Lung (tissue), 12 donors: ENCODE measurements around the gene RASA3. TPM values are rescaled to one million over a fixed set of nuclear protein-coding genes. Genes with fewer than 3 reads are reported as not detected.

Experiments used
- ATAC-seq: fragments of 200-7000 bp; cut with Tn5 transposase; one replicate; pipeline ENCODE4 v1.9.1; 2020; ENCODE audit warnings: moderate number of reproducible peaks; ENCODE audit not compliant: insufficient read depth, low FRiP score
- DNase-seq, 3 donors: peaks; one replicate each; pipeline ENCODE4 v3.0.0-alpha.2; 2013 to 2017
- H3K27ac ChIP-seq, 2 donors: one replicate each; pipeline ENCODE4 v1.5.1; 2013; ENCODE audit warnings: mild to moderate bottlenecking in 2 of 2, moderate library complexity in 2 of 2, control low read depth in 1 of 2, inconsistent platforms in 1 of 2, low read depth in 1 of 2, low read length in 1 of 2
- H3K27me3 ChIP-seq, 3 donors: one replicate each; pipeline ENCODE4 v1.5.1; 2013; ENCODE audit warnings: low read length in 2 of 3; ENCODE audit not compliant: control insufficient read depth in 3 of 3, insufficient read depth in 3 of 3
- H3K36me3 ChIP-seq, 4 donors: one replicate each; pipeline ENCODE4 v1.5.1; 2013; ENCODE audit warnings: low read length in 4 of 4, mild to moderate bottlenecking in 1 of 4, moderate library complexity in 1 of 4; ENCODE audit not compliant: control insufficient read depth in 4 of 4, insufficient read depth in 4 of 4
- H3K4me1 ChIP-seq, 5 donors: one replicate each; pipeline ENCODE4 v1.5.1; 2013; ENCODE audit warnings: low read length in 5 of 5, mild to moderate bottlenecking in 2 of 5, moderate library complexity in 1 of 5; ENCODE audit not compliant: control insufficient read depth in 5 of 5, insufficient read depth in 5 of 5
- H3K4me3 ChIP-seq: one replicate; pipeline ENCODE4 v1.5.1; 2013; ENCODE audit warnings: mild to moderate bottlenecking, control low read depth, moderate library complexity
- H3K9ac ChIP-seq, 2 donors: one replicate each; pipeline ENCODE4 v1.5.1; 2013; ENCODE audit warnings: low read length in 2 of 2, control low read depth in 1 of 2; ENCODE audit not compliant: insufficient read depth in 1 of 2
- H3K9me3 ChIP-seq, 4 donors: one replicate each; pipeline ENCODE4 v1.5.1; 2013; ENCODE audit warnings: low read length in 3 of 4, mild to moderate bottlenecking in 1 of 4, moderate library complexity in 1 of 4; ENCODE audit not compliant: control insufficient read depth in 4 of 4, insufficient read depth in 3 of 4
- CTCF ChIP-seq: IDR thresholded peaks from 2 replicates; pipeline ENCODE4 v1.5.1; 2012; ENCODE audit warnings: mild to moderate bottlenecking; ENCODE audit errors: control extremely low read depth, extremely low read depth
- WGBS, 2 donors: extraction: QIAGEN DNeasy Blood & Tissue Kit; methylation state at CpG; one replicate each; pipeline ENCODE4 v1.1.7; 2013; 5-methylcytosine and 5-hydroxymethylcytosine counted together
- polyA plus RNA-seq, 2 donors: library from polyadenylated mRNA; stranded (reverse); fragments of 200-250 nt; gene quantifications; one replicate each; pipeline ENCODE4 v1.2.1, GENCODE V29; 2013
- total RNA-seq, 2 donors: library from RNA; depleted of rRNA in 1 of 2; stranded (reverse); fragments of >200 nt in 1 of 2; gene quantifications; one replicate each; pipeline ENCODE4 v1.2.1, GENCODE V29; 2014 to 2021
- donor health status: control.
- donor health status: control.
- donor health status: Bipolar disorder and iron deficiency.
- donor health status: healthy.
- donor health status: DM: yes; HTN: yes; CAD: no.

Gene RASA3
- total and polyA plus RNA-seq, 4 donors, result 7.4 to 22.8 (median 16.2) TPM

DNA sequence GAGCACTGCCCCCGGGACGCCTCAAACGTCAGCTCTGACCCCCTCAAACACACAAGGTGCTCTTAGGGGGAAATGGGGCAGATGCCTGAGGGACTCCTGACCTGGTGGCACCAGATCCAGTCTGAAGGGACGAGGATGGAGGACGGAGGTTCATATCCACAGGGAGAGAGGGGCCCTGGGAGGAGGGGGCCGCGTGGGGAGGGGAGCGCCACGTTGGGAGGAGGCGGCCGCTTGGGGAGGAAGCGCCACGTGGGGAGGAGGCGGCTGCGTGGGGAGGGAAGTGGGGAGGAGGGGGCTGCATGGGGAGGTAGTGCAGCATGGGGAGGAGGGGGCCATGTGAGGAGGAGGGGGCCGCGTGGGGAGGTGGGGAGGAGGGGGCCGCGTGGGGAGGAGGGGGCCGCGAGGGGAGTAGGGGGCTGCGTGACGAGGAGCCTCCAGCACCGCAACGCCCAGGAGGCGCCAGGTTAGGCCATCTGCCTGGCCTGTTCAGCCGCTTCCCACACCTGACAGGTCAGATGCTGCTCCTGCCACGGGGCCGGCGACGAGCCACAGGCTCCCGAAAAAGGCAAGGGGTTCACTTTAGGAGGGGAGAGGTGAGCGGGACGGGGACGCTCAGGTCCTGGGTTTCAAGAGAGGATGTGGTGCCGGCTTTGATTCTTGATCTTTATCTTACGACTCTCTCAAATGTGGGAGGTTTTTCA is 121.9 kb downstream of the RASA3 start:
- no peak for ATAC-seq
- H3K4me1 ChIP-seq, result no peaks in the 10 kb centered on the region
- no peaks in the 10 kb centered on the region for H3K27me3 ChIP-seq
- H3K36me3 ChIP-seq, result peaks cover 2 to 40% (median 11%) of the 10 kb centered on the region in 4 donors
- no peak for TF ChIP-seq CTCF
- DNase-seq, result no peak
- no peak overlapping the region for H3K4me3 ChIP-seq
- no peak overlapping the region for H3K9ac ChIP-seq
- H3K27ac ChIP-seq, result no peak overlapping the region
- WGBS, 2 donors, result 88 to 97% methylated on average over 33 to 37 of the region's 37 CpGs
- peaks cover 0 to 2% (median 0%) of the 10 kb centered on the region in 4 donors for H3K9me3 ChIP-seq

DNA sequence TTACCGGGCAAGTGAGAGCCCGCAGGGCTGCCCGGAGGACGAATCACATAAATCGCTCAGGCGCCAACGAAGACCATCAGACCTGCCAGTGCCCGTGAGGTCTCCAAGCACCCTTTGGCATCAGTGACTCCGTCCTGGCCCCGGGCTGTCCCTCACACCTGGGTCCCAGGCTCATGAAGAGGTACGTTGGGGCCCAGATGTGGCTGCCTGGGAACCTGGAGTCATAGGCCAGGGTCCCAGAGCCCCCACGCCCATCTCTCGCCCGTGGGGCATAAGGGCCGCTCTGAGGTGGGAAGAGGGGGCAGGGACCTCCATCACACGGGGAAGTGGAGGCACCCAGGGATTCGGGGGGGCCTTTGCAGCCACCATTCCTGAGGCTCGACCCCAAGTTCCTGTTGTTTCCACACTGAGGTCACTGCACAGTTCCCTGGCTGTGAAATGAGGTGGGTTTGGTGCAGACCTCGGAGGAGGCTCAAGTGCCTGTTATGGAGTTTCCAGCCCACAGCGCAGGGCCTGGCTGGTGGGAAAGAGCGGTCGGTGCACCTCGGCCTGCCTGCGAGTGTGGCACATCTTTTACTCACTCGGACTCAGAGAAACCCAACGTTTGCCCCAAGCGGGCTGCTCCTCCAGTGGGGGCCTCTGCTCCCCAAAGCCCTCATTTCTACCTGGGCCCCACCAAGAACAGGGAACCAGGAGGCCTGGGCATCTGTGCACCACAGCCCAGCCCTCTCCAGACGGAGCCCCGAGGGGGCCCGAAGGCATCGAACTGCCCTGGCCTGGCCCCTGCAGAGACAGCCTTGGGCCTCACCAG is 122.6 kb downstream of the RASA3 start:
- Histone ChIP-seq H3K4me1 (no peaks in the 10 kb centered on the region), H3K36me3 (peaks cover 2 to 40% (median 11%) of the 10 kb centered on the region in 4 donors), H3K9me3 (peaks cover 0 to 2% (median 0%) of the 10 kb centered on the region in 4 donors), H3K9ac (no peak overlapping the region), H3K27ac (no peak overlapping the region), H3K4me3 (no peak overlapping the region), H3K27me3 (no peaks in the 10 kb centered on the region)
- DNase-seq, result no peak
- no peak for TF ChIP-seq CTCF
- ATAC-seq, result no peak
- 91 to 96% methylated on average over 31 of the region's 31 CpGs for WGBS, 2 donors

DNA sequence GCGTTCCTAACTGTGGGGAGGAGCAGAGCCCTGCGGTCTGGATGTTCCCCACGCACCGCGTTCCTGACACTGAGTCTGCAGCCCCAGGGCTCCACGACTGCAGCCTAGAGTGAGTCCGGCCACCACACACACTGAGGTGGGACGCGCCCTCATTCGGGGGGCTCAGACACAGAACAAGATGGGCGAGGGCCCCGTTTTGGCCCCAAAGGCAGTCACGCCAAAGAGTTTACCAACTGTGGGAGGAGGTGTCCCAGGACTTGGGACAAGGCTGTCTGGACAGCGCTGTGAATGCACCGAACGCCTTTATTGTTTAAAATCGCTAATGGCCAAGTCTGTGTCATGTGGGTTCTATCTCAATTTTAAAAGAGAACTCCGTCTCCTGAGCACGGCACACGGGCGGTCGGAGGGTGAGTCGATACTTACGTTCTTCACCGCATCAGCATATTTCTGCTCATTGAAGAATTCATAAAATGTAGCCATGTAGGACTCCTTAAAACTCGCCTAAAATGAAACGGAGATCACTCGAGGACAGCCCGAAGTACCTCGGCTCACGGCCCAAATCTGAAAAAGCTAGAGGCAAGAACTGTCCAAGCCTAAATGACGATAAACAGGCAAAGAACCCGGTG is 123.3 kb downstream of the RASA3 start:
- DNase-seq (no peak), ATAC-seq (no peak)
- no peak for TF ChIP-seq CTCF
- no peak overlapping the region for H3K27ac ChIP-seq
- H3K4me1 ChIP-seq, result no peaks in the 10 kb centered on the region
- peaks cover 0 to 2% (median 0%) of the 10 kb centered on the region in 4 donors for H3K9me3 ChIP-seq
- WGBS, 2 donors, result 87 to 88% methylated on average over 31 to 33 of the region's 33 CpGs
- no peak overlapping the region for H3K4me3 ChIP-seq
- H3K36me3 ChIP-seq, result peaks cover 2 to 38% (median 11%) of the 10 kb centered on the region in 4 donors
- no peak overlapping the region for H3K9ac ChIP-seq
- H3K27me3 ChIP-seq, result no peaks in the 10 kb centered on the region
